Measurements from ENCODE around the gene CCDC197. TPM values are rescaled to one million over a fixed set of nuclear protein-coding genes. Genes with fewer than 3 reads are reported as not detected.

Gene CCDC197
- total and polyA plus RNA-seq, 9 of the 15 experiments (the other 6 are each of a cell fraction or from before 2014, with no cell fraction given) = not detected

- CTCF ChIA-PET (ENCODE audit: low intra/inter-chr PET ratio) = no interaction called here
- Histone ChIP-seq H3K27me3 (ENCODE audit: control insufficient read depth in 2 of 2, insufficient read depth in 2 of 2, low read length in 2 of 2) (peaks cover 0 to 20% of the 10 kb centered on the region in 2 experiments; a peak in 3 of 5 replicates), H3K4me3 (no peak overlapping the region), H4K20me1 (replicated peaks; ENCODE audit: control insufficient read depth, insufficient read depth, low read length) (no peaks in the 10 kb centered on the region), H3K4me1 (replicated peaks in 1 of 2; ENCODE audit: control insufficient read depth in 2 of 2, insufficient read depth in 2 of 2, low read length in 2 of 2) (no peaks in the 10 kb centered on the region), H3K27ac (ENCODE audit: extremely low read depth, low read depth, low read length) (no peak overlapping the region), H3K79me2 (ENCODE audit: control insufficient read depth, insufficient read depth, low read length) (no peaks in the 10 kb centered on the region), H3K9me1 (ENCODE audit: control insufficient read depth, insufficient read depth, low read length) (peaks cover 2% of the 10 kb centered on the region), H2AFZ (ENCODE audit: low read depth, low read length) (no peak overlapping the region), H3K9ac (ENCODE audit: insufficient read depth in 1 of 2, low read depth in 2 of 2, low read length in 2 of 2) (no peak overlapping the region), H3K36me3 (ENCODE audit: control insufficient read depth, insufficient read depth, low read length) (no peaks in the 10 kb centered on the region), H3K4me2 (ENCODE audit: insufficient read depth, low read length) (no peak overlapping the region), H3K9me3 (replicated peaks; ENCODE audit: control insufficient read depth, insufficient read depth, low read depth, low read length) (no peaks in the 10 kb centered on the region)
- no peak for FAIRE-seq
- WGBS (ENCODE audit: insufficient coverage, low coverage, missing lambda C conversion rate) = 0% methylated on average over 3 of the region's 3 CpGs
- TF ChIP-seq ZNF384 (IDR thresholded peaks at IDR 0.05; ENCODE audit: low read depth, low read length) (no peak), TRIM24 (IDR thresholded peaks at IDR 0.05) (no peak), ZFP1 (CRISPR knock-in tag; IDR thresholded peaks at IDR 0.05) (no peak), ZNF586 (CRISPR knock-in tag; conservative IDR thresholded peaks at IDR 0.05) (no peak), GABPB1 (CRISPR knock-in tag; IDR thresholded peaks at IDR 0.05) (no peak)
- TF ChIP-seq, protein P1, sequence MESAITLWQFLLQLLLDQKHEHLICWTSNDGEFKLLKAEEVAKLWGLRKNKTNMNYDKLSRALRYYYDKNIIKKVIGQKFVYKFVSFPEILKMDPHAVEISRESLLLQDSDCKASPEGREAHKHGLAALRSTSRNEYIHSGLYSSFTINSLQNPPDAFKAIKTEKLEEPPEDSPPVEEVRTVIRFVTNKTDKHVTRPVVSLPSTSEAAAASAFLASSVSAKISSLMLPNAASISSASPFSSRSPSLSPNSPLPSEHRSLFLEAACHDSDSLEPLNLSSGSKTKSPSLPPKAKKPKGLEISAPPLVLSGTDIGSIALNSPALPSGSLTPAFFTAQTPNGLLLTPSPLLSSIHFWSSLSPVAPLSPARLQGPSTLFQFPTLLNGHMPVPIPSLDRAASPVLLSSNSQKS (CRISPR knock-in tag; IDR thresholded peaks at IDR 0.05) = no peak
- TF ChIP-seq, protein P2, sequence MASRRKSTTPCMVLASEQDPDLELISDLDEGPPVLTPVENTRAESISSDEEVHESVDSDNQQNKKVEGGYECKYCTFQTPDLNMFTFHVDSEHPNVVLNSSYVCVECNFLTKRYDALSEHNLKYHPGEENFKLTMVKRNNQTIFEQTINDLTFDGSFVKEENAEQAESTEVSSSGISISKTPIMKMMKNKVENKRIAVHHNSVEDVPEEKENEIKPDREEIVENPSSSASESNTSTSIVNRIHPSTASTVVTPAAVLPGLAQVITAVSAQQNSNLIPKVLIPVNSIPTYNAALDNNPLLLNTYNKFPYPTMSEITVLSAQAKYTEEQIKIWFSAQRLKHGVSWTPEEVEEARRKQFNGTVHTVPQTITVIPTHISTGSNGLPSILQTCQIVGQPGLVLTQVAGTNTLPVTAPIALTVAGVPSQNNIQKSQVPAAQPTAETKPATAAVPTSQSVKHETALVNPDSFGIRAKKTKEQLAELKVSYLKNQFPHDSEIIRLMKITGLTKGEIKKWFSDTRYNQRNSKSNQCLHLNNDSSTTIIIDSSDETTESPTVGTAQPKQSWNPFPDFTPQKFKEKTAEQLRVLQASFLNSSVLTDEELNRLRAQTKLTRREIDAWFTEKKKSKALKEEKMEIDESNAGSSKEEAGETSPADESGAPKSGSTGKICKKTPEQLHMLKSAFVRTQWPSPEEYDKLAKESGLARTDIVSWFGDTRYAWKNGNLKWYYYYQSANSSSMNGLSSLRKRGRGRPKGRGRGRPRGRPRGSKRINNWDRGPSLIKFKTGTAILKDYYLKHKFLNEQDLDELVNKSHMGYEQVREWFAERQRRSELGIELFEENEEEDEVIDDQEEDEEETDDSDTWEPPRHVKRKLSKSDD (conservative IDR thresholded peaks at IDR 0.05; ENCODE audit: low read length) = no peak
- no peak for ATAC-seq
- no peak for DNase-seq (ENCODE audit: extremely low read depth in 1 of 4, low spot score in 3 of 4)
- no TSS peak for BruUV-seq (replicated peaks)
- in situ Hi-C loops (cut with MboI) (no loop called here), intact Hi-C loops (cut with micrococcal nuclease) (no loop called here)
- POLR2A ChIA-PET = interaction anchor here (0.6 kb wide), 1 partner anchor 155 kb away, joined by 4 read pairs; no protein-coding TSS in a partner anchor
These were observed 13.0 kb upstream of the CCDC197 start for GRCh38 chr14:93984070-93984469.
